ENCODE results near the gene ISY1.

- TF ChIP-seq ZNF274 (IDR thresholded peaks at IDR 0.05; ENCODE audit: low read depth, low read length) (no peak), EZH2 (IDR thresholded peaks at IDR 0.05) (no peak), JUND (IDR thresholded peaks at IDR 0.05) (no peak), RAD21 (IDR thresholded peaks at IDR 0.05; ENCODE audit: low read depth) (no peak), CTCF (IDR thresholded peaks at IDR 0.05 in 2 of 3, conservative IDR thresholded peaks at IDR 0.05 in 1 of 3; ENCODE audit: borderline replicate concordance in 1 of 3, insufficient read depth in 1 of 3, low read depth in 2 of 3, low read length in 2 of 3) (no peak), TCF7L2 (IDR thresholded peaks at IDR 0.05; ENCODE audit: borderline replicate concordance, extremely low read depth, insufficient read depth, insufficient read length) (no peak), POLR2A (IDR thresholded peaks at IDR 0.05; ENCODE audit: borderline replicate concordance, extremely low read depth, insufficient read depth, insufficient read length) (no peak), POLR2AphosphoS5 (IDR thresholded peaks at IDR 0.05; ENCODE audit: low read depth, low read length) (no peak), ELF1 (IDR thresholded peaks at IDR 0.05; ENCODE audit: borderline replicate concordance, low read depth) (no peak), YY1 (IDR thresholded peaks at IDR 0.05; ENCODE audit: extremely low read depth, insufficient replicate concordance, low read depth, low read length) (no peak), CEBPB (IDR thresholded peaks at IDR 0.05; ENCODE audit: low read depth) (no peak), ZFX (IDR thresholded peaks at IDR 0.05) (no peak)
- TF ChIP-seq, protein P1, sequence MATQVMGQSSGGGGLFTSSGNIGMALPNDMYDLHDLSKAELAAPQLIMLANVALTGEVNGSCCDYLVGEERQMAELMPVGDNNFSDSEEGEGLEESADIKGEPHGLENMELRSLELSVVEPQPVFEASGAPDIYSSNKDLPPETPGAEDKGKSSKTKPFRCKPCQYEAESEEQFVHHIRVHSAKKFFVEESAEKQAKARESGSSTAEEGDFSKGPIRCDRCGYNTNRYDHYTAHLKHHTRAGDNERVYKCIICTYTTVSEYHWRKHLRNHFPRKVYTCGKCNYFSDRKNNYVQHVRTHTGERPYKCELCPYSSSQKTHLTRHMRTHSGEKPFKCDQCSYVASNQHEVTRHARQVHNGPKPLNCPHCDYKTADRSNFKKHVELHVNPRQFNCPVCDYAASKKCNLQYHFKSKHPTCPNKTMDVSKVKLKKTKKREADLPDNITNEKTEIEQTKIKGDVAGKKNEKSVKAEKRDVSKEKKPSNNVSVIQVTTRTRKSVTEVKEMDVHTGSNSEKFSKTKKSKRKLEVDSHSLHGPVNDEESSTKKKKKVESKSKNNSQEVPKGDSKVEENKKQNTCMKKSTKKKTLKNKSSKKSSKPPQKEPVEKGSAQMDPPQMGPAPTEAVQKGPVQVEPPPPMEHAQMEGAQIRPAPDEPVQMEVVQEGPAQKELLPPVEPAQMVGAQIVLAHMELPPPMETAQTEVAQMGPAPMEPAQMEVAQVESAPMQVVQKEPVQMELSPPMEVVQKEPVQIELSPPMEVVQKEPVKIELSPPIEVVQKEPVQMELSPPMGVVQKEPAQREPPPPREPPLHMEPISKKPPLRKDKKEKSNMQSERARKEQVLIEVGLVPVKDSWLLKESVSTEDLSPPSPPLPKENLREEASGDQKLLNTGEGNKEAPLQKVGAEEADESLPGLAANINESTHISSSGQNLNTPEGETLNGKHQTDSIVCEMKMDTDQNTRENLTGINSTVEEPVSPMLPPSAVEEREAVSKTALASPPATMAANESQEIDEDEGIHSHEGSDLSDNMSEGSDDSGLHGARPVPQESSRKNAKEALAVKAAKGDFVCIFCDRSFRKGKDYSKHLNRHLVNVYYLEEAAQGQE (IDR thresholded peaks at IDR 0.05; ENCODE audit: low read depth) = no peak
- TF ChIP-seq, protein P2, sequence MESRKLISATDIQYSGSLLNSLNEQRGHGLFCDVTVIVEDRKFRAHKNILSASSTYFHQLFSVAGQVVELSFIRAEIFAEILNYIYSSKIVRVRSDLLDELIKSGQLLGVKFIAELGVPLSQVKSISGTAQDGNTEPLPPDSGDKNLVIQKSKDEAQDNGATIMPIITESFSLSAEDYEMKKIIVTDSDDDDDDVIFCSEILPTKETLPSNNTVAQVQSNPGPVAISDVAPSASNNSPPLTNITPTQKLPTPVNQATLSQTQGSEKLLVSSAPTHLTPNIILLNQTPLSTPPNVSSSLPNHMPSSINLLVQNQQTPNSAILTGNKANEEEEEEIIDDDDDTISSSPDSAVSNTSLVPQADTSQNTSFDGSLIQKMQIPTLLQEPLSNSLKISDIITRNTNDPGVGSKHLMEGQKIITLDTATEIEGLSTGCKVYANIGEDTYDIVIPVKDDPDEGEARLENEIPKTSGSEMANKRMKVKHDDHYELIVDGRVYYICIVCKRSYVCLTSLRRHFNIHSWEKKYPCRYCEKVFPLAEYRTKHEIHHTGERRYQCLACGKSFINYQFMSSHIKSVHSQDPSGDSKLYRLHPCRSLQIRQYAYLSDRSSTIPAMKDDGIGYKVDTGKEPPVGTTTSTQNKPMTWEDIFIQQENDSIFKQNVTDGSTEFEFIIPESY (IDR thresholded peaks at IDR 0.05; ENCODE audit: extremely low read depth, insufficient replicate concordance, low read length) = no peak
Observed at GRCh38 chr3:129084501-129084900, 76.4 kb downstream of the ISY1 start.

All from HCT116 (cell line).